ENCODE results near the gene GGT1. TPM values are rescaled to one million over a fixed set of nuclear protein-coding genes. Genes with fewer than 3 reads are reported as not detected.
"Not testable (repeated sequence)": the region's sequence is repeated elsewhere in the genome, so short reads cannot be mapped to it uniquely, and the experiment has no call there.

GGT1 gene
- total RNA-seq, 2 experiments from 2014 or later, result 32.4 to 34.9 TPM

GRCh38 chr22:24593836-24594568 is 9.0 kb upstream of the GGT1 start:
- H3K9me3 Mint-ChIP-seq (ENCODE audit: low read depth), result no peaks in the 10 kb centered on the region

DNA sequence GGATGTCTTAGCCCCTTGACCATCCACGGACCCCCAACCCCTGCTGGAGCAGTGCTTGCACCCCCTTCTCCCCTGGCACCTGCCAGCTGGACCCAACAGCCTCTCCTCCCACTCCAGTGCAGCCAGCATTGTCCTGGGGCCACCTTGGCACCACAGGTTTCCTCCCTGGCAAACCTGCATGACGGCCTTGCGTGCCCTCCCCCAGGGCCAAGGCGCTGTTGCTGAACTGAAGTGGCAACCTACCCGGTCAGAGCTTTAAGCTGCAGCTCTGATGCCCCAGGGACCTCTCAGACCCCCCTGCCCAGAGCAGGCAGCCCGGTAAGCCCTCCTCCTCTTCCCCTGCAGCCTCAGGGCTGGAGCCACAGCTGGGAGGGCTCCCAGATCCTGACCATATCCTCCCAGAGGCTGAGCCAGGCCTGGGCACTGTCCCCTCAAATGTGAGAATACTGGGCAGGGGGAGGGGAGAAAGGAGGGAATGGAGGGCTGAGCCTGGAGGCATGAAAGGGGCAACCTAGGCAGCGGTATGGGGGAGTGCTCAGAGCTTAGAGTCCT is 8.3 kb upstream of the GGT1 start:
- ATAC-seq, result no peak
- H3K36me3 Mint-ChIP-seq (ENCODE audit: low read depth), result no peaks in the 10 kb centered on the region
- ChIA-PET CTCF (no interaction called here), POLR2A (no interaction called here)
- H3K4me1 Mint-ChIP-seq, result peaks cover 4% of the 10 kb centered on the region
- H3K27me3 Mint-ChIP-seq, result peaks cover 8% of the 10 kb centered on the region
- no peaks in the 10 kb centered on the region for H3K9me3 Mint-ChIP-seq (ENCODE audit: low read depth)
- DNase-seq, result no peak
- H3K4me3 Mint-ChIP-seq, result no peak overlapping the region
- intact Hi-C loops (cut with DNase I, micrococcal nuclease), result no loop called here
- H3K27ac Mint-ChIP-seq, result no peak overlapping the region

More at GRCh38 chr22:24593836-24594568, 9.0 kb upstream of the GGT1 start:
- POLR2A ChIA-PET, result no interaction called here
- CTCF ChIA-PET, result no interaction called here
- Mint-ChIP-seq H3K27me3 (peaks cover 8% of the 10 kb centered on the region), H3K36me3 (ENCODE audit: low read depth) (no peaks in the 10 kb centered on the region), H3K4me3 (no peak overlapping the region), H3K4me1 (peaks cover 4% of the 10 kb centered on the region), H3K27ac (no peak overlapping the region)
- ATAC-seq (no peak), DNase-seq (no peak)
- intact Hi-C loops (cut with DNase I, micrococcal nuclease), result no loop called here

DNA sequence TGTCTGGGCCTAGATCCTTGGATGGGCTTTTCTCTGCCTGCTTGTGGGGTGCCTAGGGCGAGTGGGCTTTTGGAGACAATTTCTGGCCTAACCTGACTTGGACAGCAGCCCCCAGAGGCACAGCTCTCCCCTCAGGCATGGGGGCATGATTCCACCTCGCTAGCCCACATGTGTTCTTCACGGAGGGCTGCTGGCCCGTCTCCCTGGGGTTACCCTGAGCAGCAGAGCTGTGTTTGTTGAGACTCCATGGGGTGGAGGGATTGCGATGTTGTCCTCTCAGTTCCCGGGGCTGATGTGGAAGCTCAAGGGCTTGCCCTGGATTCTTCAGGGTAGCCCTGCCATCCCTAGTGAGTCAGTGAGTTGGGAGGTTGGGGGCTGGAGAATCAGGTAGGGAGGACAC is 7.8 kb upstream of the GGT1 start:
- ChIA-PET POLR2A (no interaction called here), CTCF (no interaction called here)
- ATAC-seq (no peak), DNase-seq (no peak)
- Mint-ChIP-seq H3K27ac (no peak overlapping the region), H3K36me3 (ENCODE audit: low read depth) (no peaks in the 10 kb centered on the region), H3K4me3 (no peak overlapping the region), H3K9me3 (ENCODE audit: low read depth) (no peaks in the 10 kb centered on the region), H3K27me3 (peaks cover 8% of the 10 kb centered on the region), H3K4me1 (peaks cover 4% of the 10 kb centered on the region)
- intact Hi-C loops (cut with DNase I, micrococcal nuclease), result no loop called here

DNA sequence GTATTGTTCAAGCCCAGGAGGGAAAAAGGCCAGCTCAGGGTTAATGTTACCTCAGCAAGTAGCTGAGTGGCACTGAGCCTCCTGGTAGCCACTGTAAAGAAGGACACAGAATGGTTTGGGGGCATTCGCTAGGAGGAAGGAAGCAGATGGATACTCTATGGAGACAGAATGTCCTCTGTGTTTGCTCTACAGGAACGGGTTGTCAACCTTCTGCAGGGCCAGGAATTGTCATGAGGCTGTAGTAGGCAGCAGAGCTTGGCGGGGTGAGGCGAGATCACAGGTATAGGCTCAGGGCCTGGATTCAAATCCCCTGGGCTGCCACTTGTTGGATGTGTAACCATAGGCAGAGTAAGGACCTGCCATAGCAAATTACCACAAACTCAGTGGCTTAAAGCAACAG is 7.1 kb upstream of the GGT1 start:
- H3K4me1 Mint-ChIP-seq, result peaks cover 4% of the 10 kb centered on the region
- no peaks in the 10 kb centered on the region for H3K9me3 Mint-ChIP-seq (ENCODE audit: low read depth)
- no peaks in the 10 kb centered on the region for H3K36me3 Mint-ChIP-seq (ENCODE audit: low read depth)
- POLR2A ChIA-PET, result no interaction called here
- H3K27me3 Mint-ChIP-seq, result peaks cover 5% of the 10 kb centered on the region
- DNase-seq (no peak), ATAC-seq (no peak)
- H3K27ac Mint-ChIP-seq, result no peak overlapping the region
- CTCF ChIA-PET, result interaction anchor here (0.6 kb wide), 1 partner anchor 353 kb away, joined by 3 read pairs; no protein-coding TSS in a partner anchor
- no peak overlapping the region for H3K4me3 Mint-ChIP-seq
- intact Hi-C loops (cut with DNase I, micrococcal nuclease), result no loop called here

GRCh38 chr22:24597076-24597475 is 5.9 kb upstream of the GGT1 start:
- DNase-seq; H3K36me3 Mint-ChIP-seq (ENCODE audit: low read depth); H3K27ac Mint-ChIP-seq; intact Hi-C loops (cut with DNase I, micrococcal nuclease); H3K9me3 Mint-ChIP-seq (ENCODE audit: low read depth); ATAC-seq; H3K4me3 Mint-ChIP-seq; H3K27me3 Mint-ChIP-seq; H3K4me1 Mint-ChIP-seq: not testable (repeated sequence)
- ChIA-PET CTCF (interaction anchor here (1.5 kb wide), 1 partner anchor 25 kb away, joined by 3 read pairs; no protein-coding TSS in a partner anchor), POLR2A (interaction anchor here (0.6 kb wide), 1 partner anchor 34 kb away, joined by 5 read pairs; no protein-coding TSS in a partner anchor)

DNA sequence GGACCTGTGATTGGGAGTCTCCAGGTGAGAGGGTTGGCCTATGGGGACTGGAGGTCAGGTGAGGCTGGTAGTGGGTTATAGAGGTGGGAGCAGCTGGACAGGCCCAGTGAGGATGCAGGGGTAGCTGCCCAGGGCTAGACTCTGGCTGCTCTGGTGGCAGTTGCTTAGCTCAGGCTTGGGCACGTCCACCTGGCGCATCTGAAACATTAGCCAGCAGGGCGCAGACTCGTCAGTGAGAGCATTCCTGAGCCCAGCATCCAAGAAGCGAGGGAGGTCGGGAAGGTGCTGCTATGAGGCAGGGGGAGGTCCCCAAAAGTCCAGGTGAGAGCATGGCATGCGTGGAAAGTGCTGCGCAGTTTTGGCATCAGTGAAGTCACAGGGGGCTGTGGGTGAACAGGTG is 3.5 kb upstream of the GGT1 start:
- peaks cover 15% of the 10 kb centered on the region for H3K4me1 Mint-ChIP-seq
- H3K36me3 Mint-ChIP-seq (ENCODE audit: low read depth), result no peaks in the 10 kb centered on the region
- ChIA-PET CTCF (no interaction called here), POLR2A (interaction anchor here (0.6 kb wide), 1 partner anchor 902 kb away, joined by 5 read pairs; no protein-coding TSS in a partner anchor)
- intact Hi-C loops (cut with DNase I, micrococcal nuclease), result no loop called here
- no peak for DNase-seq
- ATAC-seq, result no peak
- no peaks in the 10 kb centered on the region for H3K9me3 Mint-ChIP-seq (ENCODE audit: low read depth)
- no peak overlapping the region for H3K27ac Mint-ChIP-seq
- no peaks in the 10 kb centered on the region for H3K27me3 Mint-ChIP-seq
- no peak overlapping the region for H3K4me3 Mint-ChIP-seq

GRCh38 chr22:24599958-24600715 is 2.9 kb upstream of the GGT1 start:
- POLR2A ChIA-PET, result interaction anchor here (0.6 kb wide), 1 partner anchor 902 kb away, joined by 5 read pairs; no protein-coding TSS in a partner anchor
- H3K27ac Mint-ChIP-seq; DNase-seq; H3K27me3 Mint-ChIP-seq; ATAC-seq; H3K36me3 Mint-ChIP-seq (ENCODE audit: low read depth); H3K9me3 Mint-ChIP-seq (ENCODE audit: low read depth); H3K4me3 Mint-ChIP-seq; CTCF ChIA-PET: not testable (repeated sequence)
- intact Hi-C loops (cut with DNase I, micrococcal nuclease), result loop anchor here in 1 of 2 experiments (5.0 kb wide), 1 partner anchor 43 kb away; the partner anchor contains the start of genes GUCD1 and SNRPD3
- H3K4me1 Mint-ChIP-seq, result peaks cover 15% of the 10 kb centered on the region

DNA sequence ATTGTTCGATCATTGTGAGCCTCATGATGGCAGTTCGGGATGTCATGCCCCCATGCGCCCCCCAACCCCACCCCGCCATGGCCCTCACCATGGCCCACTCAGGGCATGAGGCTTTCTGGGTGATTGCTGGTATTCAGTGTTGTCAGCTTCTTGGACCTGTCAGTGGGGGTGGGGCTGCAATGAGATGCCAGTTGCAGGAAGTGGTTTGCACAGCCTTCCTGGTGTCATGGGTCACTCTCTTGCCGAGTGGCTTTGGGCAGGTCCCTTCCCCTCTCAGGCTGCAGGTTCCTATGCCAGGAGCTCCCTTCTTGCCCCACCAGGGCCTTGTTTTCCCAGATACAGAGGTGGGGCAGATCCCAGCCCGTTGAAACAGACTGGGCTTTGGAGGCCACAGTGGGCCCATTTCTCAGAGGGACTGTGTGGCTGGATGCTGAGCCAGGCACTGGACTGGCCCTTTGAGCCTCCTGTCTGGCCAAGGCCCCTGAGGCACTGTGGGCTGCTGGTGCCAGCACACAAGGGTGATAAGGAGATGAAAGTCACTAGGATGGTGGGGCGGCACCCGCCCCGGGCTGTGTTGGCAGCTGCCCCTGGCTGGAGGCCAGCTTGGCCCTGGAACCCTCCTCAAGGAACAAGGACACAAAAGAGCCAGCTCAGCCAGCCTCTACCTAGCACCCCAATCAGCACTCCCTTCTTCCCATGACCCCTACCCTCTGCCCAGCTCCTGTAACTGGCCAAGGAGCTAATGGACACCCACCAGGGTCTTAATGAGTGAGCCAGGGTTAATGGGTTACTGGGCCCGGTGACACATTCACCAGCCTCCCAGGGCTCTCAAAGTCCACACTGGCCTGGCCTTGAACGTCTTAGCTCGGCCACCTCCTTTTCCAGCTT is 1.5 kb upstream of the GGT1 start:
- H3K36me3 Mint-ChIP-seq (ENCODE audit: low read depth), result no peaks in the 10 kb centered on the region
- no peak overlapping the region for H3K27ac Mint-ChIP-seq
- intact Hi-C loops (cut with DNase I, micrococcal nuclease), result loop anchor here in 1 of 2 experiments (5.0 kb wide), 1 partner anchor 44 kb away; the partner anchor contains the start of genes GUCD1 and SNRPD3
- peaks cover 15% of the 10 kb centered on the region for H3K4me1 Mint-ChIP-seq
- H3K9me3 Mint-ChIP-seq (ENCODE audit: low read depth), result no peaks in the 10 kb centered on the region
- H3K4me3 Mint-ChIP-seq, result no peak overlapping the region
- ChIA-PET CTCF (no interaction called here), POLR2A (no interaction called here)
- no peaks in the 10 kb centered on the region for H3K27me3 Mint-ChIP-seq
- ATAC-seq (no peak), DNase-seq (no peak)

GRCh38 chr22:24602105-24602749 is 766 bp upstream of the GGT1 start:
- intact Hi-C loops (cut with DNase I, micrococcal nuclease), result loop anchor here in 1 of 2 experiments (5.0 kb wide), 1 partner anchor 45 kb away; the partner anchor contains the start of genes GUCD1 and SNRPD3
- H3K4me3 Mint-ChIP-seq; H3K9me3 Mint-ChIP-seq (ENCODE audit: low read depth); H3K27ac Mint-ChIP-seq; DNase-seq; POLR2A ChIA-PET; H3K27me3 Mint-ChIP-seq; CTCF ChIA-PET; ATAC-seq; H3K36me3 Mint-ChIP-seq (ENCODE audit: low read depth): not testable (repeated sequence)
- H3K4me1 Mint-ChIP-seq, result peaks cover 15% of the 10 kb centered on the region

DNA sequence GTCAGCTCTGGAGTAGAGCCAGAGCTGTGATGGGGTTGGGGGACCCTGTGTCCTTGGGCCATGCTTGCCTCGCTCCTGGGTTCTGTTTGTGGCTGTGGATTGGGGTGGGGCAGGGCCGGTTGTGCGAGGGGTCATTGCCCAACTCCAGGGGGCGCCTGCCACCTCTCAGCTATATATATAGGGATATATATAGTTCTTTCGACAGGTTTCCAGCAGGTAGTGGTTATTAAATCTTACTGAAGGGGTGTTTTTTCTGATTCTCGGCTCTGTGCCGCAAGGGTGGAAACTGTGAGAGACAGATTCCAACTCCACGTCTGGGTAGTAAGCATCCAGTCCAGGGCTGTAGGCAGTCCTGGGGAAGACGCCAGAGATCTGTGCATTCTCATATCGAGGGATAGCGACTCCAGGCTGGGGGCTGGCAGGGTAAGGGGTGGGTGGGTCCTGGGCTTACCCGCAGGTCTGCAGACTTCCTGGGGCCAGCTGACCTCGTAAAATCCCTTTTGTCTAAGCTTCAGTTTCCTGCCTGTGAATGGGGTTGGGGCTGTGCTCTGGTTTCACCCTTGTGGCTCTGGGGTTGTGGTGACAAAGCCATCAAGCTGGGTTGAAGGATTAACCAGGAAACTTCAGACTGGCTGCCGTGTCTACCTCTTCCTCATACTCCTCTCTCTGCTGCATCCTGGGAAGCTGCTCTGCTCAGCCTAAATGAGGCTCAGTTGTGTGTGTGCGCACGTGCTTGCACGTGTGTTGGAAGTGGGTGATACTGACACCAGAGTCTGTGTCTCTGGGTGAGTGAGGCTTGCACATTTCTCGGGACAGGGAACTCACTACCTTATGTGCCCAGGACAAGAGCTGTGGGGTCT is 1.0 kb downstream of the GGT1 start:
- H3K27me3 Mint-ChIP-seq; H3K36me3 Mint-ChIP-seq (ENCODE audit: low read depth); CTCF ChIA-PET; H3K9me3 Mint-ChIP-seq (ENCODE audit: low read depth): not testable (repeated sequence)
- POLR2A ChIA-PET, result interaction anchor here (0.5 kb wide), 1 partner anchor 186 kb away, joined by 3 read pairs; no protein-coding TSS in a partner anchor
- peak overlapping the region; percentile 22 for H3K4me3 Mint-ChIP-seq
- intact Hi-C loops (cut with DNase I, micrococcal nuclease), result loop anchor here in 1 of 2 experiments (5.0 kb wide), 1 partner anchor 47 kb away; the partner anchor contains the start of genes GUCD1 and SNRPD3
- ATAC-seq (peak; percentile 46), DNase-seq (peak; percentile 55)
- H3K27ac Mint-ChIP-seq, result peak overlapping the region; percentile 85
- H3K4me1 Mint-ChIP-seq, result peaks cover 19% of the 10 kb centered on the region
